ENCODE results near the gene CHD6. TPM values are rescaled to one million over a fixed set of nuclear protein-coding genes. Genes with fewer than 3 reads are reported as not detected.
A peak's percentile ranks its signal among the peaks of the same experiment; 100 is the strongest.

Gene CHD6
- total and polyA plus RNA-seq, 4 donors = 3.3 to 23.4 (median 18.2) TPM

DNA sequence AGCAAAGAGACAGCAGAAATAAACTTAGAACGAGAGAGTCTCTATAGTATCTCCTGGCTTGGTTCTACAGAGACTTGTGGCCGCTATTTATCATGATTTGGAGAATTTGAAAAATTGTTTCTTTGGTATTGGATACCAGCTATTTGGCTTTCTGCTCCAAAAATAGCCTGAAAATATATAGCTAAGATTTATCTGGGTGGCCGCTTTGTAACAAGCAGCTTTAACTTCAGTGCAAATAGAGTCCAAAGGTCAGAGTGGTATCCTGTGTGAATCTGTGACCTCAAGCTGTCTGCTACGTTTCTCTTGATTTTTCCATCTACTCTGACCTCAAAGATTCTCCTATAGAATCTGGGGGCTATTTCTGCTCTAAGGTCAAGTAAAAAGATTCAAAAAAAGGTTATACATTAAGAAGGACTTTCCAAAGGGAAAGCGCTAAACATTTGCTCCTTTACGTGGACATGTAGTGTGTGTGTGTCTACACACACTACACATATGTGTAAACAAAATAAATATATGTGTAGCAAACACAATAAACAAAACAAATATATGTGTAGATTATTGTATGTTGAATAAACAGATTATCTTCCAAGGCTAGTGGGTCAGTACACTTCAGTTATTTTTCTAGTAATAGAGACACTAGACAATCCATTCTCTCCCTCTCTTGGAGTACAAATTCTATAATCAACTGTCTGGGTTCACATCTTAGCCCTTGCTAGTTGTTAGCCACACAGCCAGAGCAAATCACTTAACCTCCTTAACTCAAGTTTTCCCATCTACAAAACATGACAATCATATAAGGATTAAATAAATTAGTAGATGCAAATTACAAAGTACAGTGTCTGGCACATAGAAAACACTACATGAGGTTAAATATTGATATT, 40.8 kb downstream of the CHD6 start (continued):
- TF ChIP-seq, protein P1, sequence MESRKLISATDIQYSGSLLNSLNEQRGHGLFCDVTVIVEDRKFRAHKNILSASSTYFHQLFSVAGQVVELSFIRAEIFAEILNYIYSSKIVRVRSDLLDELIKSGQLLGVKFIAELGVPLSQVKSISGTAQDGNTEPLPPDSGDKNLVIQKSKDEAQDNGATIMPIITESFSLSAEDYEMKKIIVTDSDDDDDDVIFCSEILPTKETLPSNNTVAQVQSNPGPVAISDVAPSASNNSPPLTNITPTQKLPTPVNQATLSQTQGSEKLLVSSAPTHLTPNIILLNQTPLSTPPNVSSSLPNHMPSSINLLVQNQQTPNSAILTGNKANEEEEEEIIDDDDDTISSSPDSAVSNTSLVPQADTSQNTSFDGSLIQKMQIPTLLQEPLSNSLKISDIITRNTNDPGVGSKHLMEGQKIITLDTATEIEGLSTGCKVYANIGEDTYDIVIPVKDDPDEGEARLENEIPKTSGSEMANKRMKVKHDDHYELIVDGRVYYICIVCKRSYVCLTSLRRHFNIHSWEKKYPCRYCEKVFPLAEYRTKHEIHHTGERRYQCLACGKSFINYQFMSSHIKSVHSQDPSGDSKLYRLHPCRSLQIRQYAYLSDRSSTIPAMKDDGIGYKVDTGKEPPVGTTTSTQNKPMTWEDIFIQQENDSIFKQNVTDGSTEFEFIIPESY (IDR thresholded peaks at IDR 0.05) = peak; percentile 49

DNA sequence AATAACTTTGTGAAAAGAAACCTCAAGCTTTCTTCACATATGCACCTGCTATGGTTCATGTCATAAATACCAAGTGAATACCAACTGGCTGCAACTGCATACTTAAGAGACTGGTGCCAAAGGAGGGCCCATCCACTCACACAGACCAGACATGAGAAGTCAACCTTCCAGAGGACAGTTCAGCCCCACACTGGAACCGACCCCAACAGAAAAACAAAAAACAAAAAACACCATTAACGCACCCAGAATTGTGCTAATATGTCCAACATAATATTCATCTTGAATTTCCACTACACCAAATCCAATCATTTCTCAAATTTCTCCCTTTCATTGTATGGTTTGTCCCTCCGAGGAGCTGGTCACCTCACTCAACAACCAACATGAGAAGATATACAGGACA, 42.8 kb downstream of the CHD6 start:
- Histone ChIP-seq H3K4me1 (ENCODE audit: control insufficient read depth in 4 of 4, insufficient read depth in 4 of 4, low read length in 3 of 4) (peaks cover 9 to 32% (median 19%) of the 10 kb centered on the region in 4 donors), H3K4me3 (ENCODE audit: low read depth in 1 of 3, low read length in 3 of 3) (no peak overlapping the region), H3K27ac (ENCODE audit: low read depth in 1 of 2, low read length in 2 of 2) (no peak overlapping the region), H3K9me3 (ENCODE audit: control insufficient read depth in 4 of 4, low read length in 3 of 4) (peaks cover 0 to 2% (median 0%) of the 10 kb centered on the region in 4 donors), H3K9ac (ENCODE audit: low read depth in 1 of 2, low read length in 2 of 2) (no peak overlapping the region), H3K27me3 (ENCODE audit: control insufficient read depth in 4 of 4, insufficient read depth in 4 of 4, low read length in 3 of 4) (no peaks in the 10 kb centered on the region), H3K36me3 (ENCODE audit: control insufficient read depth in 4 of 4, insufficient read depth in 3 of 4, low read depth in 1 of 4, low read length in 3 of 4) (no peaks in the 10 kb centered on the region)
- no peak for DNase-seq (ENCODE audit: low spot score)
- 97% methylated on average over 3 of the region's 3 CpGs for WGBS
- TF ChIP-seq FOXA1 (IDR thresholded peaks at IDR 0.05) (no peak), FOXA2 (IDR thresholded peaks at IDR 0.05) (no peak), YY1 (IDR thresholded peaks at IDR 0.05) (no peak), RXRA (IDR thresholded peaks at IDR 0.05) (no peak), SP1 (IDR thresholded peaks at IDR 0.05) (no peak), GABPA (IDR thresholded peaks at IDR 0.05 in 1 of 2, conservative IDR thresholded peaks at IDR 0.05 in 1 of 2) (no peak), TAF1 (conservative IDR thresholded peaks at IDR 0.05) (no peak), NR2F2 (IDR thresholded peaks at IDR 0.05) (no peak), JUND (IDR thresholded peaks at IDR 0.05) (no peak), HNF4A (conservative IDR thresholded peaks at IDR 0.05) (no peak), HNF4G (IDR thresholded peaks at IDR 0.05) (no peak)
- TF ChIP-seq, protein P2, sequence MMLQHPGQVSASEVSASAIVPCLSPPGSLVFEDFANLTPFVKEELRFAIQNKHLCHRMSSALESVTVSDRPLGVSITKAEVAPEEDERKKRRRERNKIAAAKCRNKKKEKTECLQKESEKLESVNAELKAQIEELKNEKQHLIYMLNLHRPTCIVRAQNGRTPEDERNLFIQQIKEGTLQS (IDR thresholded peaks at IDR 0.05) = no peak
- TF ChIP-seq, protein P3, sequence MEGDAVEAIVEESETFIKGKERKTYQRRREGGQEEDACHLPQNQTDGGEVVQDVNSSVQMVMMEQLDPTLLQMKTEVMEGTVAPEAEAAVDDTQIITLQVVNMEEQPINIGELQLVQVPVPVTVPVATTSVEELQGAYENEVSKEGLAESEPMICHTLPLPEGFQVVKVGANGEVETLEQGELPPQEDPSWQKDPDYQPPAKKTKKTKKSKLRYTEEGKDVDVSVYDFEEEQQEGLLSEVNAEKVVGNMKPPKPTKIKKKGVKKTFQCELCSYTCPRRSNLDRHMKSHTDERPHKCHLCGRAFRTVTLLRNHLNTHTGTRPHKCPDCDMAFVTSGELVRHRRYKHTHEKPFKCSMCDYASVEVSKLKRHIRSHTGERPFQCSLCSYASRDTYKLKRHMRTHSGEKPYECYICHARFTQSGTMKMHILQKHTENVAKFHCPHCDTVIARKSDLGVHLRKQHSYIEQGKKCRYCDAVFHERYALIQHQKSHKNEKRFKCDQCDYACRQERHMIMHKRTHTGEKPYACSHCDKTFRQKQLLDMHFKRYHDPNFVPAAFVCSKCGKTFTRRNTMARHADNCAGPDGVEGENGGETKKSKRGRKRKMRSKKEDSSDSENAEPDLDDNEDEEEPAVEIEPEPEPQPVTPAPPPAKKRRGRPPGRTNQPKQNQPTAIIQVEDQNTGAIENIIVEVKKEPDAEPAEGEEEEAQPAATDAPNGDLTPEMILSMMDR (IDR thresholded peaks at IDR 0.05; ENCODE audit: low read depth, low read length, missing input control) = no peak
- TF ChIP-seq, protein P1 (IDR thresholded peaks at IDR 0.05) = no peak
- TF ChIP-seq, protein P4, sequence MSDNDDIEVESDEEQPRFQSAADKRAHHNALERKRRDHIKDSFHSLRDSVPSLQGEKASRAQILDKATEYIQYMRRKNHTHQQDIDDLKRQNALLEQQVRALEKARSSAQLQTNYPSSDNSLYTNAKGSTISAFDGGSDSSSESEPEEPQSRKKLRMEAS (IDR thresholded peaks at IDR 0.05) = no peak
- TF ChIP-seq, protein P5, sequence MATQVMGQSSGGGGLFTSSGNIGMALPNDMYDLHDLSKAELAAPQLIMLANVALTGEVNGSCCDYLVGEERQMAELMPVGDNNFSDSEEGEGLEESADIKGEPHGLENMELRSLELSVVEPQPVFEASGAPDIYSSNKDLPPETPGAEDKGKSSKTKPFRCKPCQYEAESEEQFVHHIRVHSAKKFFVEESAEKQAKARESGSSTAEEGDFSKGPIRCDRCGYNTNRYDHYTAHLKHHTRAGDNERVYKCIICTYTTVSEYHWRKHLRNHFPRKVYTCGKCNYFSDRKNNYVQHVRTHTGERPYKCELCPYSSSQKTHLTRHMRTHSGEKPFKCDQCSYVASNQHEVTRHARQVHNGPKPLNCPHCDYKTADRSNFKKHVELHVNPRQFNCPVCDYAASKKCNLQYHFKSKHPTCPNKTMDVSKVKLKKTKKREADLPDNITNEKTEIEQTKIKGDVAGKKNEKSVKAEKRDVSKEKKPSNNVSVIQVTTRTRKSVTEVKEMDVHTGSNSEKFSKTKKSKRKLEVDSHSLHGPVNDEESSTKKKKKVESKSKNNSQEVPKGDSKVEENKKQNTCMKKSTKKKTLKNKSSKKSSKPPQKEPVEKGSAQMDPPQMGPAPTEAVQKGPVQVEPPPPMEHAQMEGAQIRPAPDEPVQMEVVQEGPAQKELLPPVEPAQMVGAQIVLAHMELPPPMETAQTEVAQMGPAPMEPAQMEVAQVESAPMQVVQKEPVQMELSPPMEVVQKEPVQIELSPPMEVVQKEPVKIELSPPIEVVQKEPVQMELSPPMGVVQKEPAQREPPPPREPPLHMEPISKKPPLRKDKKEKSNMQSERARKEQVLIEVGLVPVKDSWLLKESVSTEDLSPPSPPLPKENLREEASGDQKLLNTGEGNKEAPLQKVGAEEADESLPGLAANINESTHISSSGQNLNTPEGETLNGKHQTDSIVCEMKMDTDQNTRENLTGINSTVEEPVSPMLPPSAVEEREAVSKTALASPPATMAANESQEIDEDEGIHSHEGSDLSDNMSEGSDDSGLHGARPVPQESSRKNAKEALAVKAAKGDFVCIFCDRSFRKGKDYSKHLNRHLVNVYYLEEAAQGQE (IDR thresholded peaks at IDR 0.05) = no peak

All from liver (tissue), 9 donors.